OCI-LY3 (cell line): Measurements from ENCODE around the gene GRM8.

Experiments
- H2AFZ ChIP-seq: fragments of 200-600, 300-600 bp; shearing (Covaris generic); 2 replicates; pipeline ENCODE4 v1.6.0; 2014; ENCODE audit warnings: antibody characterized with exemption, low read depth, low read length
- H3K27ac ChIP-seq: fragments of 200-600, 300-600 bp; sonication (generic); 2 replicates; pipeline ENCODE4 v1.5.1; 2014; ENCODE audit warnings: mild to moderate bottlenecking, low read length, moderate library complexity, mixed read lengths
- H3K27me3 ChIP-seq: fragments of 200-600, 300-600 bp; sonication (generic); 2 replicates; pipeline ENCODE4 v1.6.1; 2014; ENCODE audit warnings: low read depth, low read length, mixed read lengths
- H3K36me3 ChIP-seq: fragments of 200-600, 300-600 bp; sonication (generic); replicated peaks from 2 replicates; pipeline ENCODE3; 2014; ENCODE audit warnings: low read depth, low read length, mixed read lengths
- H3K4me1 ChIP-seq: fragments of 300-600, 200-600 bp; sonication (generic); 2 replicates; pipeline ENCODE4 v1.6.1; 2014; ENCODE audit warnings: low read length, mixed read lengths
- H3K4me2 ChIP-seq: fragments of 200-600, 300-600 bp; sonication (generic); 2 replicates; pipeline ENCODE4 v1.6.1; 2014; ENCODE audit warnings: low read length, mixed read lengths
- H3K4me3 ChIP-seq: fragments of 300-600, 200-600 bp; sonication (generic); 2 replicates; pipeline ENCODE4 v1.5.1; 2014; ENCODE audit warnings: antibody characterized with exemption, mild to moderate bottlenecking, low read length, moderate library complexity
- H3K79me2 ChIP-seq: fragments of 300-600, 200-600 bp; shearing (Covaris generic); 2 replicates; pipeline ENCODE4 v1.6.1; 2014; ENCODE audit warnings: mild to moderate bottlenecking, low read length, mixed read lengths
- H3K9ac ChIP-seq: fragments of 300-600, 200-600 bp; shearing (Covaris generic); 2 replicates; pipeline ENCODE4 v1.6.0; 2014; ENCODE audit warnings: mild to moderate bottlenecking, low read length, moderate library complexity
- H3K9me3 ChIP-seq: fragments of 200-600, 300-600 bp; shearing (Covaris generic); 2 replicates; pipeline ENCODE4 v1.6.1; 2014; ENCODE audit warnings: low read length, mixed read lengths; ENCODE audit not compliant: insufficient read depth
- H4K20me1 ChIP-seq: fragments of 200-600, 300-600 bp; sonication (generic); 2 replicates; pipeline ENCODE4 v1.6.1; 2016; ENCODE audit warnings: low read length, mixed read lengths; ENCODE audit not compliant: insufficient read depth
- CTCF ChIP-seq: fragments of 200-600, 300-600 bp; sonication (generic); IDR thresholded peaks from 2 replicates; pipeline ENCODE4 v1.5.1; 2014; ENCODE audit warnings: antibody characterized with exemption, low read length, low read depth
- EZH2phosphoT487 ChIP-seq: fragments of 200-600 bp; shearing (Covaris generic); IDR thresholded peaks from 2 replicates; pipeline ENCODE4 v1.6.1; 2018; ENCODE audit warnings: antibody characterized with exemption, mixed run types, low read depth

GRM8 gene

DNA sequence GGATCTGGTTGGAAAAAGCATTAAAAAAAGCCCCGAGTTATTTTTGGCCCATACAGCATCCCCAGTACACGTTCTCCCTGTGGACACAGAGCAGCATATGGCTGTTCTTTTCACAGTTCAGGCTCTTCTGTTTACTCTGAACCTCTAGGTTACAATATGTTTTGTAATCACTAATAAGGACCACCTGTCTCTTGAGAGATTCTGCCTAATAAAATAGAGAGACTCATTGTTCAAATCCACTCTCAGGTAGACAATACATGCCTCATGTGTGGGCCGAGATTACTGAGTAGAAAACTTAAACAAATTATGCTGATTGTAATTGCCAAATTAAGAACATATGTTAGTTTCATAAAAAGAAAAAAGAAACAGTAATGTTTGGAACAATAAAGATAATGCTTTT lies 647.7 kb downstream of the GRM8 start:
- no peak overlapping the region for H3K9ac ChIP-seq
- no peak overlapping the region for H3K4me3 ChIP-seq
- H3K4me2 ChIP-seq, result no peak overlapping the region
- no peaks in the 10 kb centered on the region for H4K20me1 ChIP-seq
- no peak for TF ChIP-seq CTCF
- TF ChIP-seq EZH2phosphoT487, result no peak
- no peaks in the 10 kb centered on the region for H3K27me3 ChIP-seq
- no peaks in the 10 kb centered on the region for H3K9me3 ChIP-seq
- H3K27ac ChIP-seq, result no peak overlapping the region
- H3K79me2 ChIP-seq, result no peaks in the 10 kb centered on the region
- H2AFZ ChIP-seq, result no peak overlapping the region
- no peaks in the 10 kb centered on the region for H3K36me3 ChIP-seq
- 0 out of 2 replicates have a peak, but pooled peaks cover 3% of the 10 kb centered on the region for H3K4me1 ChIP-seq

DNA sequence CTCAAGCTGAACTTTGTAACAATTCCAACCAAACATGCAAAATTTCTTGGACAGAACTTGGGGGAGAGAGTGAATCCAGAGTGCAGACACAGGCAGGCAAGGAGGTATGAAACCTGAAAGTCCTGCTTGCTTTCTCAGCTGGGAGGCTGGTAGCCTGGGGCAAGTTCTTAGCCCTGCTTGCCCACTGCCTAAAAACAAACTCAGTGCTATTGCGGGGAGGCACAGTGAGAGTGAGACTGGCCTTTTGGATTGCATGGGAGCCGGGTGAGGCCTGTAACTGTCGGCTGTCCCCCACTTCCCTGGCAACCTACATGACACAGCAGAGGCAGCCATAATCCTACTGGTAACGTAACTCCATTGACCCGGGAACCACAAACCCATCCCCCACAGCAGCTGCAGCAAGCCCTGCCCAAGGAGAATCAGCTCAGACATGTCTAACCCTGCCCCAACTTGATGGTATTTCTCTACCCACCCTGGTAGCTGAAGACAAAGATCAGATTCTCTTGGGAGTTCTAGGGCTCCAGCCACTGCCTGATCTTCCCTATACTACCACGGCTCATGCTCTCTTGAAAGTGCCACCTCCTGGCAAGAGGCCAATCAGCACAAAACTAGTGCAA lies 663.6 kb downstream of the GRM8 start:
- H3K4me1 ChIP-seq, result no peaks in the 10 kb centered on the region
- H4K20me1 ChIP-seq, result no peaks in the 10 kb centered on the region
- no peaks in the 10 kb centered on the region for H3K36me3 ChIP-seq
- no peak overlapping the region for H3K4me3 ChIP-seq
- no peak overlapping the region for H3K4me2 ChIP-seq
- H3K9ac ChIP-seq, result no peak overlapping the region
- no peaks in the 10 kb centered on the region for H3K9me3 ChIP-seq
- no peaks in the 10 kb centered on the region for H3K27me3 ChIP-seq
- no peak overlapping the region for H3K27ac ChIP-seq
- TF ChIP-seq EZH2phosphoT487, result no peak
- no peak for TF ChIP-seq CTCF
- H2AFZ ChIP-seq, result no peak overlapping the region
- H3K79me2 ChIP-seq, result no peaks in the 10 kb centered on the region

DNA sequence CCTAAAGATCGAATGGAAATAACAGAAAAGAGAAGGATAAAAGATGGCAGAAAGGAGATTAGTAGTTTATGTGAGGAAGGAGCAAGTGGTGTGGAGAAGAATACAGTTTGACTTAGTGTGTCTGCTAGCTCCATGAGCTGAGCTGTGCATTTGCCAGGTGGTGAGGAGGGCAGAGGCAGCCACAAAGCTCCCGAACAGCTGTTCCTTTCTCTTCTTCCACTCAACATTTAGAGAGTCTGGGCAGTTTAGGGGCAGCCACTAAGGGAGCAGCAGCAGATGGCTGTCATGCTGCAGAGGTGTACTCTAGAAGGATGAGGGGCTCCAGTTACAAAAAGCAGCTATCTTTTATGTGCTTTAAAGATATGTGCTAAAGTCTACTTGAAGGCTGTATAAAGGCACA lies 674.4 kb downstream of the GRM8 start:
- Histone ChIP-seq H3K9me3 (no peaks in the 10 kb centered on the region), H2AFZ (no peak overlapping the region), H3K4me2 (no peak overlapping the region), H3K27ac (no peak overlapping the region), H3K4me1 (no peaks in the 10 kb centered on the region), H3K27me3 (no peaks in the 10 kb centered on the region), H3K4me3 (no peak overlapping the region), H4K20me1 (no peaks in the 10 kb centered on the region), H3K36me3 (no peaks in the 10 kb centered on the region), H3K79me2 (no peaks in the 10 kb centered on the region), H3K9ac (no peak overlapping the region)
- TF ChIP-seq CTCF (no peak), EZH2phosphoT487 (no peak)

- H3K27me3 ChIP-seq, result no peaks in the 10 kb centered on the region
- no peaks in the 10 kb centered on the region for H3K4me1 ChIP-seq
- H3K27ac ChIP-seq, result no peak overlapping the region
- no peak overlapping the region for H3K4me3 ChIP-seq
- H2AFZ ChIP-seq, result no peak overlapping the region
- TF ChIP-seq CTCF, result no peak
- no peak for TF ChIP-seq EZH2phosphoT487
- H3K36me3 ChIP-seq, result no peaks in the 10 kb centered on the region
- no peak overlapping the region for H3K9ac ChIP-seq
- H3K4me2 ChIP-seq, result no peak overlapping the region
- H3K79me2 ChIP-seq, result no peaks in the 10 kb centered on the region
- no peaks in the 10 kb centered on the region for H4K20me1 ChIP-seq
- H3K9me3 ChIP-seq, result no peaks in the 10 kb centered on the region
These were observed 678.2 kb downstream of the GRM8 start for GRCh38 chr7:126574276-126575250.
